Aorta (tissue), 5 donors: Measurements from ENCODE around the gene NFILZ. TPM values are rescaled to one million over a fixed set of nuclear protein-coding genes. Genes with fewer than 3 reads are reported as not detected.
"Not testable (repeated sequence)": the region's sequence is repeated elsewhere in the genome, so short reads cannot be mapped to it uniquely, and the experiment has no call there.

Source experiments
- ATAC-seq: fragments of 200-7000 bp; cut with Tn5 transposase; one replicate; pipeline ENCODE4 v1.9.1; 2022; ENCODE audit warnings: moderate library complexity; ENCODE audit not compliant: low FRiP score
- DNase-seq, 2 donors: peaks; one replicate each; pipeline ENCODE4 v3.0.0-alpha.2; 2020
- H3K27ac ChIP-seq, 2 donors: one replicate each; pipeline ENCODE4 v1.5.1; 2013; ENCODE audit warnings: low read length in 2 of 2, mild to moderate bottlenecking in 2 of 2, moderate library complexity in 2 of 2, control low read depth in 1 of 2, inconsistent platforms in 1 of 2, low read depth in 1 of 2
- H3K27me3 ChIP-seq, 2 donors: one replicate each; pipeline ENCODE4 v1.6.1; 2013; ENCODE audit warnings: control low read depth in 1 of 2, low read length in 1 of 2, mild to moderate bottlenecking in 1 of 2, moderate library complexity in 1 of 2; ENCODE audit not compliant: insufficient read depth in 2 of 2, control insufficient read depth in 1 of 2
- H3K36me3 ChIP-seq, 2 donors: one replicate each; pipeline ENCODE4 v1.6.1; 2013; ENCODE audit warnings: control low read depth in 1 of 2, low read length in 1 of 2, mild to moderate bottlenecking in 1 of 2; ENCODE audit not compliant: insufficient read depth in 2 of 2, control insufficient read depth in 1 of 2
- H3K4me1 ChIP-seq, 2 donors: one replicate each; pipeline ENCODE4 v1.6.1; 2013; ENCODE audit warnings: low read length in 2 of 2, control low read depth in 1 of 2, mild to moderate bottlenecking in 1 of 2, moderate library complexity in 1 of 2; ENCODE audit not compliant: insufficient read depth in 2 of 2, control insufficient read depth in 1 of 2
- H3K4me3 ChIP-seq, 2 donors: one replicate each; pipeline ENCODE4 v1.5.1; 2013; ENCODE audit warnings: low read length in 2 of 2, control low read depth in 1 of 2, mild to moderate bottlenecking in 1 of 2
- H3K9me3 ChIP-seq: one replicate; pipeline ENCODE4 v1.6.1; 2013; ENCODE audit warnings: mild to moderate bottlenecking, low read length; ENCODE audit not compliant: control insufficient read depth
- WGBS, 2 donors: extraction: QIAGEN DNeasy Blood & Tissue Kit; methylation state at CpG; one replicate each; pipeline ENCODE4 v1.1.7; 2013; 5-methylcytosine and 5-hydroxymethylcytosine counted together
- intact Hi-C, 2 donors: fragments of 100-400 bp; cut with DNase I; formaldehyde crosslinking; loops; one replicate each; pipeline versions ENCODE4 v1.14.2 to v1.15.0; 2022
- polyA plus RNA-seq, 2 donors: library from polyadenylated mRNA; stranded (reverse); fragments of 200-250 nt; gene quantifications; one replicate each; pipeline ENCODE4 v1.2.3, GENCODE V29; 2013
- total RNA-seq, 2 donors: library from RNA; stranded (reverse); fragmentation: NEBNext Ultra II Directional; extraction: Animal tissue kit (Norgen Biotek cat#: 25700); gene quantifications; one replicate each; pipeline ENCODE4 v1.2.1, GENCODE V29; 2021
- donor health status: healthy with polysubstance abuse.
- donor health status: Bipolar disorder and iron deficiency.
- donor health status: DM: no; HTN: no; CAD: no.
- donor health status: DM: no; HTN: no; CAD: no.
- donor health status: DM: yes; HTN: yes; CAD: no.

The NFILZ gene
- total and polyA plus RNA-seq, 4 donors, result not detected

DNA sequence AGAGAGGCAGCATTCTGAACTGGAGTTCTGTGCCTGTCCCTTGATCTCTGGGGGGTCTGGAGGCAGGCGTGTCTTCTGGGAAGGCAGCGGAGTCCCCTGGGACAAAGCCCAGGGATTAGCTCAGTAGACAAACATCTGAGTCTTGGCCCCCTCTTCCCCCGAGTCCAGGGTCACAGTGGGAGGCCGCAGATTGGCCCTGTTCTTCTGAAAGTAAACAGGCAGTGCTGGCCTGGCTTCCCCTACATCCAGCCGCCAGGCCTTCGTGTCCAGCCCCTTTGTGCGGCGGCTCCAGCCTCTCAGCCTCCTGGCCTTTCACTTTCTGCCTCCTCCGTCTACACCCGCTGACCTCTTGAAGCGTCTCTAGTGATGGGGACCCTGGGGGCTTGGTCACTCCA is 989 bp downstream of the NFILZ start:
- no peak overlapping the region for H3K4me3 ChIP-seq
- no peaks in the 10 kb centered on the region for H3K4me1 ChIP-seq
- intact Hi-C loops, result no loop called here
- no peaks in the 10 kb centered on the region for H3K27me3 ChIP-seq
- H3K27ac ChIP-seq, result peak overlapping the region in 1 of 2 donors; percentile 59
- no peaks in the 10 kb centered on the region for H3K9me3 ChIP-seq
- 7 to 8% methylated on average over 11 of the region's 11 CpGs for WGBS, 2 donors
- DNase-seq (peak; percentile 83 to 84), ATAC-seq (peak; percentile 81)
- H3K36me3 ChIP-seq, result no peaks in the 10 kb centered on the region

- DNase-seq (no peak), ATAC-seq (no peak)
- H3K9me3 ChIP-seq, result no peaks in the 10 kb centered on the region
- no peaks in the 10 kb centered on the region for H3K4me1 ChIP-seq
- no peaks in the 10 kb centered on the region for H3K36me3 ChIP-seq
- WGBS, 2 donors, result 68 to 79% methylated on average over 8 of the region's 8 CpGs
- H3K4me3 ChIP-seq, result no peak overlapping the region
- H3K27me3 ChIP-seq, result no peaks in the 10 kb centered on the region
- intact Hi-C loops, result no loop called here
- H3K27ac ChIP-seq, result no peak overlapping the region
Observed at GRCh38 chr19:8635422-8635821, 5.0 kb downstream of the NFILZ start.

DNA sequence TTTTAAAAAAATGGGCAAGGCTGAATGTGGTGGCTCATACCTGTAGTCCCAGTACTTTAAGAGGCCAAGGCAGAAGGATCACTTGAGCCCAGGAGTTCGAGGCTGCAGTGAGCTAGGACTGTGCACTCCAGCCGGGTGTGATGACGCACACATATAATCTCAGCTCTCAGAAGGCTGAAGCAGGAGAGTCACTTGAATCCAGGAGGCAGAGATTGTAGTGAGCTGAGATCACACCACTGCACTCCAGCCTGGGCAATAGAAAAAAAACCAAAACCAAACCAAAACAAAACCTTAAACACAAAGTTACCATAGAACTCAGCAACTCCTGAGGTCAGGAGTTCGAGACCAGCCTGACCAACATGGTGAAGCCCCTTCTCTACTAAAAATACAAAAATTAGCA is 6.6 kb downstream of the NFILZ start:
- intact Hi-C loops, H3K27ac ChIP-seq, H3K27me3 ChIP-seq, H3K36me3 ChIP-seq, ATAC-seq, H3K9me3 ChIP-seq, H3K4me1 ChIP-seq, DNase-seq, H3K4me3 ChIP-seq: not testable (repeated sequence)
- WGBS, 2 donors, result 54 to 65% methylated on average over 4 of the region's 4 CpGs

- Histone ChIP-seq H3K9me3 (no peaks in the 10 kb centered on the region), H3K36me3 (no peaks in the 10 kb centered on the region), H3K27me3 (no peaks in the 10 kb centered on the region), H3K4me3 (no peak overlapping the region), H3K27ac (no peak overlapping the region), H3K4me1 (no peaks in the 10 kb centered on the region)
- ATAC-seq (no peak), DNase-seq (peak in 1 of 2 donors; percentile 85)
- WGBS, 2 donors, result 31 to 33% methylated on average over 21 of the region's 21 CpGs
- intact Hi-C loops, result no loop called here
Observed at GRCh38 chr19:8638078-8638619, 7.7 kb downstream of the NFILZ start.

GRCh38 chr19:8639821-8640401 is 9.5 kb downstream of the NFILZ start:
- Histone ChIP-seq H3K9me3 (no peaks in the 10 kb centered on the region), H3K4me3 (no peak overlapping the region), H3K36me3 (no peaks in the 10 kb centered on the region), H3K4me1 (no peaks in the 10 kb centered on the region), H3K27me3 (no peaks in the 10 kb centered on the region), H3K27ac (no peak overlapping the region)
- WGBS, 2 donors, result 57 to 70% methylated on average over 8 of the region's 8 CpGs
- intact Hi-C loops, result loop anchor here in 1 of 2 donors (5.0 kb wide), 1 partner anchor 58 kb away; no protein-coding TSS in a partner anchor
- ATAC-seq (no peak), DNase-seq (no peak)

GRCh38 chr19:8640402-8641004 is 10.1 kb downstream of the NFILZ start:
- Histone ChIP-seq H3K27me3 (no peaks in the 10 kb centered on the region), H3K36me3 (no peaks in the 10 kb centered on the region), H3K27ac (no peak overlapping the region), H3K4me1 (no peaks in the 10 kb centered on the region), H3K4me3 (no peak overlapping the region), H3K9me3 (no peaks in the 10 kb centered on the region)
- WGBS, 2 donors, result 83 to 86% methylated on average over 12 of the region's 12 CpGs
- DNase-seq, result peak in 1 of 2 donors; percentile 82
- intact Hi-C loops, result loop anchor here in 1 of 2 donors (5.0 kb wide), 1 partner anchor 58 kb away; no protein-coding TSS in a partner anchor
- peak; percentile 52 for ATAC-seq

DNA sequence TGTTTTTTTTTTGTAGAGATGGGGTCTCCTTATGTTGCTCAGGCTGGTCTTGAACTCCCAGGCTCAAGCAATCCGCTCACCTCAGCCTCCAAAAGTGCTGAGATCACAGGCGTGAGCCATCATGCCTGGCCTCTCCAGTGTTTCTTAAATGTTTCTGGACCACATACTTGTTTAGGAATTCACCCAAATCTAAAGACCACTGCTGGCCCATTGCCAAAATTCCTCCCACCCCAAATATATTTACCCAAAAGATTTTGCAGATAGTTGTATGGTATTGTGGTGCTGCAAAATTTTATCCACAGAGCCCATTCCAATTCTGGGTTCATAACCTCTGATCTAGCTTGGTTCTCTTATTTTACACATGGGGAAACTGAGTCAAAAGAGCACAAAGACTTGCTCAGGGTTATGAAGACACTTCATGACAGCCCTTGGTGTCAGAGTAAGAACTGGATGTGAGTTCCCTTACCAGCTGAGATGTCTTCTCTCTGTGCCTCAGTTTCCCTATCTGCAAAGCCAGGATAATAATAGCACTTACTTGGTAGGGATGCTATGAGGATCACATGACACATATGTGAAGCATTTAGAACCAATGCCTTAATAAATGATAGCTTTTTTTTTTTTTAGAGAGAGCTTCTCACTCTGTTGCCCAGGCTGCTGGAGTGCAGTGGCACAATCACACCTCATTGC is 10.9 kb downstream of the NFILZ start:
- no peak overlapping the region for H3K4me3 ChIP-seq
- DNase-seq, result no peak
- ATAC-seq, result no peak
- H3K9me3 ChIP-seq, result no peaks in the 10 kb centered on the region
- no peaks in the 10 kb centered on the region for H3K27me3 ChIP-seq
- no peaks in the 10 kb centered on the region for H3K36me3 ChIP-seq
- WGBS, 2 donors, result 65 to 72% methylated on average over 2 of the region's 2 CpGs
- intact Hi-C loops, result loop anchor here in 1 of 2 donors (5.0 kb wide), 1 partner anchor 59 kb away; no protein-coding TSS in a partner anchor
- no peaks in the 10 kb centered on the region for H3K4me1 ChIP-seq
- H3K27ac ChIP-seq, result no peak overlapping the region

DNA sequence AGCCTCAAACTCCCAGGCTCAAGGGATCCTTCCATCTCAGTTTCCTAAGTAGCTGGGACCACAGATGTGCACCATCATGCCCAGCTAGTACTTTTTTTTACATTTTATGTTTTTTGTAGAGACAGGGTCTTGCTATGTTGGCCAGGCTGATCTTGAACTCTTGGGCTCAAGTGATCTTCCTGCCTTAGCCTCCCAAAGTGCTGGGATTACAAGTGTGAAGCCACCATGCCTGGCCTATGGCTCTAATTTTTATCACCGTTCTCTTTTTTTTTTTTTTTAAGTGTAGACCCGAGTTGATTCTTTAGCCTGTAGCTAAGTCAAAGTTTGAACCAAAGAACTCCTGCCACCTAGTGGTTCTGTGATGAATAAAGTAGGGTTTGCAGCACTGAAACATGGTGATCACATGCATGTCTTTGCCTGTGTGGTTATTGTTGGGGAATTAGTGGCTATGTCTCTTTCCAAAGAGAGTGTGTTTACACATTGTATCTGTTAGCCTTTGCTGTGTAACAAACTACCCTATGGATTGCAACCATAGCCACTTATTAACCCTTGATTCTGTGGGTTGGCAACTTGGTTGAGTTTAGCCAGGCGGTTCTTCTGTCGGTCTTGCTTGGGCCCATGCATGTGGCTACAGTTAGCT is 11.6 kb downstream of the NFILZ start:
- DNase-seq (no peak), ATAC-seq (no peak)
- H3K9me3 ChIP-seq, result no peaks in the 10 kb centered on the region
- 49 to 50% methylated on average over 4 of the region's 4 CpGs for WGBS, 2 donors
- intact Hi-C loops, result loop anchor here (1.0 to 5.0 kb wide), 3 partner anchors 27 to 61 kb away; no protein-coding TSS in a partner anchor
- no peaks in the 10 kb centered on the region for H3K27me3 ChIP-seq
- no peaks in the 10 kb centered on the region for H3K4me1 ChIP-seq
- no peak overlapping the region for H3K4me3 ChIP-seq
- no peak overlapping the region for H3K27ac ChIP-seq
- H3K36me3 ChIP-seq, result no peaks in the 10 kb centered on the region
